Fibroblast of lung (primary cell): Measurements from ENCODE around the gene TENM3.
"Not testable (repeated sequence)": the region's sequence is repeated elsewhere in the genome, so short reads cannot be mapped to it uniquely, and the experiment has no call there.

Source experiments
- EZH2 ChIP-seq: IDR thresholded peaks from 2 replicates; pipeline ENCODE4 v1.5.1; 2012; ENCODE audit warnings: low read length, control low read depth, mild to moderate bottlenecking; ENCODE audit errors: missing control alignments
- TF ChIP-seq, protein P1 (sequence below), 2 donors: IDR thresholded peaks in 1 of 2; conservative IDR thresholded peaks in 1 of 2; 1 replicate in 1 of 2; 2 replicates in 1 of 2; pipeline ENCODE4 v1.5.1; 2011 to 2012; ENCODE audit warnings: low read length in 2 of 2, control low read depth in 1 of 2, inconsistent platforms in 1 of 2, low read depth in 1 of 2, mild to moderate bottlenecking in 1 of 2

DNA sequence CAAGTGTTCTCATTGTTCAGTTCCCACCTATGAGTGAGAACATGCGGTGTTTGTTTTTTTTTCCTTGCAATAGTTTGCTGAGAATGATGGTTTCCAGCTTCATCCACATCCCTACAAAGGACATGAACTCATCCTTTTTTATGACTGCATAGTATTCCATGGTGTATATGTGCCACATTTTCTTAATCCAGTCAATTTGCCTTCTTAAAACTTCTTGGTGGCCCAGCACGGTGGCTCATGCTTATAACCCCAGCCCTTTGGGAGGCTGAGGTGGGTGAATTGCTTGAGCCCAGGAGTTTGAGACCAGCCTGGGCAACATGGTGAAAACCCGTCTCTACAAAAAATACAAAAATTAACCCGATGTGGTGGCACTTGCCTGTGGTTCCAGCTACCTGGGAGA, 942 bp upstream of the TENM3 start:
- TF ChIP-seq, protein P1, sequence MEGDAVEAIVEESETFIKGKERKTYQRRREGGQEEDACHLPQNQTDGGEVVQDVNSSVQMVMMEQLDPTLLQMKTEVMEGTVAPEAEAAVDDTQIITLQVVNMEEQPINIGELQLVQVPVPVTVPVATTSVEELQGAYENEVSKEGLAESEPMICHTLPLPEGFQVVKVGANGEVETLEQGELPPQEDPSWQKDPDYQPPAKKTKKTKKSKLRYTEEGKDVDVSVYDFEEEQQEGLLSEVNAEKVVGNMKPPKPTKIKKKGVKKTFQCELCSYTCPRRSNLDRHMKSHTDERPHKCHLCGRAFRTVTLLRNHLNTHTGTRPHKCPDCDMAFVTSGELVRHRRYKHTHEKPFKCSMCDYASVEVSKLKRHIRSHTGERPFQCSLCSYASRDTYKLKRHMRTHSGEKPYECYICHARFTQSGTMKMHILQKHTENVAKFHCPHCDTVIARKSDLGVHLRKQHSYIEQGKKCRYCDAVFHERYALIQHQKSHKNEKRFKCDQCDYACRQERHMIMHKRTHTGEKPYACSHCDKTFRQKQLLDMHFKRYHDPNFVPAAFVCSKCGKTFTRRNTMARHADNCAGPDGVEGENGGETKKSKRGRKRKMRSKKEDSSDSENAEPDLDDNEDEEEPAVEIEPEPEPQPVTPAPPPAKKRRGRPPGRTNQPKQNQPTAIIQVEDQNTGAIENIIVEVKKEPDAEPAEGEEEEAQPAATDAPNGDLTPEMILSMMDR (conservative IDR thresholded peaks at IDR 0.05 in 1 of 2, IDR thresholded peaks at IDR 0.05 in 1 of 2; ENCODE audit: low read depth in 1 of 2, low read length in 2 of 2) = not testable (repeated sequence)
- not testable (repeated sequence) for TF ChIP-seq EZH2
